NCI-H526 treated with DMSO at 0.1 percent for 48 hours (cell line): ENCODE measurements around the gene PRR14L.
"Not testable (repeated sequence)": the region's sequence is repeated elsewhere in the genome, so short reads cannot be mapped to it uniquely, and the experiment has no call there.

ENCODE experiments used
- DNase-seq: peaks from one replicate; lab custom pipeline; 2025; lab: John Stamatoyannopoulos, UW

Gene PRR14L

DNA sequence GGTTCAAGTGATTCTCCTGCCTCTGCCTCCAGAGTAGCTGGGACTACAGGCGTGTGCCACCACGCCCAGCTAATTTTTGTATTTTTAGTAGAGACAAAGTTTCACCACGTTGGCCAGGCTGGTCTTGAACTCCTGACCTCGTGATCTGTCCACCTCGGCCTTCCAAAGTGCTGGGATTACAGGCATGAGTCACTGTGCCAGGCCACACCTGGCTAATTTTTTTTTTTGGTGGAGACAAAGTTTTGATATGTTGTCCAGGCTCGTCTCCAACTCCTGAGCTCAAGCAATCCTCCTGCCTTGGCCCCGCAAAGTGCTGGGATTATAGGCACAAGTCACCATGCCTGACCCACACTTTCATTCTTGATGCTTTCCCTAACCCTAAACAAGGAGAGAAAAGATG is 9.6 kb downstream of the PRR14L start:
- DNase-seq: not testable (repeated sequence)

DNA sequence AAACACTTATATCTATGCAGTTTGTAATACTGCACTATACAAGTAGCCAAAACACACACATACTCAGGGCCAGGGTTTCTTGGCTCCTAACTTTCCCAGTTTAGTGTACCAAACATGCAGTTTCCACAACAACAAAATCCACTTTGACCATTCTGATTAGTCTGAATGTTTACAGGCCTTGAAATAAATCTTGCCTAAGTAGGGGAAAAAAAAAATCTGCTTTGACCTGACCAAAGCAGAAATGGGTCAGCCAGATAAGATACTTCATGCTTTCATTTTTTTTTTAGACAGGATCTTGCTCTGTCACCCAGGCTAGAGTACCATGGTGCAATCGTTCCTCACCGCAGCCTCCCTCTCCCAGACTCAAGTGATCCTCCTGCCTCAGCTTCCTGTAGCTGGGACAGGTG is 10.1 kb downstream of the PRR14L start:
- no peak for DNase-seq

- no peak for DNase-seq
These were observed 11.4 kb downstream of the PRR14L start for GRCh38 chr22:31738566-31738965.

GRCh38 chr22:31737932-31738331 is 12.0 kb downstream of the PRR14L start:
- DNase-seq: no peak

DNA sequence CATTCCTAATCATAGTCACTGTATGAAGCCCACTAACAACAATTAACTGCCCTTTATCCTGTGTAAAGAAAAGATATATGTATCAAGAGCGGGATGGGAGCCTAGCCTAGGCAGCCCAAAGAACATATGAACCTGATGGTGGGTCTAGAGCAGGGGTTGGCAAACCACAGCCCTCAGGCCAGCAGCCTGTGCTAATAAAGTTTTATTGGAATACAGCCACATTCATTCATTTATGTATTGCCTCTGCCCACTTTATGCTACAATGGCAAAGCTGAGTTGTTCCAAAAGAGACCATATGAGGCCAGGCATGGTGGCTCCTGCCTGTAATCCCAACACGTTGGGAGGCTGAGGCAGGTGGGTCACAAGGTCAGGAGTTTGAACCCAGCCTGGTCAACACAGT is 13.5 kb downstream of the PRR14L start:
- no peak for DNase-seq

- no peak for DNase-seq
These were observed 15.4 kb downstream of the PRR14L start for GRCh38 chr22:31734512-31734911.

GRCh38 chr22:31733580-31734079 is 16.3 kb downstream of the PRR14L start:
- no peak for DNase-seq

DNA sequence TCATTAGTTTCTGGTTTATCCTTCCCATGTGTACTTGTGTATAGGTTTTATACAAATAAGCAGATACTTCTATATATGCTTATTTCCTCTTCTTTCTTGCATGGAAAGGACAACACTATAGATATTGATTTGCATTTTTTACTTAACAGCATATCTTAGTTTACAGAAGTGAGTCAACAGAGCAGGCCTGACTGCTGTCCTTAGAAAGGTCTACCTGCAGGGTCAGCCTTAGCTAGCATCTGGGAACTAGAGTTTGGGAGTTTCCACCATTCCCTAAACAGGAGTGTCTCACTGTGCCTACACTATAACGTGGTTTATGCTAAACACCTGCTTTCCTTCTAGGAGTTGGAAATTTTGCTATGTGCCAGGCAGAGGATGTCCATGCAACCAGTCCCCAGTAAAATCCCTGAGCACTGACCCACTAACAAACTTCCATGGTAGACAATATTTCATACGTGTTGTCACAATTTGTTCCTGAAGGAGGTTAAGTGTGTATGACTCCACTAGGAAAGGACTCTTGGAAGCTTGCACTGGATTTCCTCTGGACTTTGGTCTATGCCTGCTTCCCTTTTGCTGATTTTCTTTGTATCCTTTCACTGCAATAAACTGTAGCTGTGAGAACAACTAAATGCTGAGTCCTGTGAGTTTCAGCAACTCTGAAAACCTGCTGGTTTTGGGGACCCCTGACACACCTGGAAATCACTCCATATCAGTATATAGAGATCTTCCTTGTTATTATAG is 17.7 kb downstream of the PRR14L start:
- DNase-seq: no peak

DNA sequence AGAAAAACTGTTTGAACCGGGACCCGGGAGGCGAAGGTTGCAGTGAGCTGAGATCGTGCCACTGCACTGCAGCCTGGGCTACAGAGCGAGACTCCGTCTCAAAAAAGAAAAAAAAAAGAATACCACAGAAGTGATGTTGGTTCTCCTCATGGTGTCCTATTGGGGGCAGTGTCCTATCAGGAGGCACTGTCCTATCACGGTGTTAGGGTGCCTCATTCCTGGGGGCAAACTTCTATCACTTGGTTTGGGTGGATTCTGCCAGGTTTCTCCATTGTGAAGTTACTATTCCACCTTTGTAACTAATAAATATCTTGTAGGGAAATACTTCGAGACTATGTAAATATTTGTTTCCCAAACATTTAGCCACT is 19.6 kb downstream of the PRR14L start:
- no peak for DNase-seq

DNA sequence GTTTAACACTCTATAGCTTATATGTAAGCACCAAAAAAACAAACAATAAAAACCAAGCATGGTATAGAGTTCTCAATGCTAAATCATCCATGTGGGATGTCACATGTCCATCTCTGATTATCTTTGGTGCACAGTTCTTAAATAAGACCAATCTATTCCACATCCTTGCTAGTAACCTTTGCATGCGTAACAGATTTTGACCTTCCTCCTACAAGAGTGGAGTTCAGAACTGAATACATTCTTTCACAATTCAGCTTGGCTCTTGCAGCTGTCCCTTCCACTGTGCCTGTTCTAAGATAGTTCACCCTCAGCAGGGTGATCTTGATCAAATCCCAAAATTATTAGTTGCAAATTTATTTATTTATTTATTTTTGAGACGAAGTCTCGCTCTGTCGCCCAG is 21.1 kb downstream of the PRR14L start:
- no peak for DNase-seq

DNA sequence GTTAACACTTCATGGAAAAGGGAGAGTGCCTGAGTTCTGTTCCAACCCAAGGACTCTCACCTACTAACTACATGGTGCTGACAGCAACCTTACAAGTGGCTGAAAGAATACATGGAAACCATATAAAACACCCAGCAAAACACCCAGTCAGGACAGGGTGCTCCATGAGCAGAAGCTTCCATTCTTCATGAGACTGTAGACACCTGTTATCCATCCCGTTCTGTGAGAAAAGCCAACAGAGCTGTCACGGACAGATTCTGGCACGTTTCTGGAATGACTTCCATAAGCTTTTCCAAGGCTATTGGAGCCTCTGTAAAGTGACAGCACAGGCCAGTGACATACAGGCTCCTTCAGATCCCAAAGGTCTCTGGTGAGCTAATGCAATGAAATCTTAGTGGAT is 23.2 kb downstream of the PRR14L start:
- DNase-seq: no peak

- no peak for DNase-seq
These were observed 26.2 kb downstream of the PRR14L start for GRCh38 chr22:31723723-31724122.

- DNase-seq: no peak
These were observed 30.0 kb downstream of the PRR14L start for GRCh38 chr22:31719850-31720471.

- no peak for DNase-seq
These were observed 34.7 kb downstream of the PRR14L start for GRCh38 chr22:31715147-31715778.

- DNase-seq: not testable (repeated sequence)
These were observed 38.7 kb downstream of the PRR14L start for GRCh38 chr22:31711226-31711625.

DNA sequence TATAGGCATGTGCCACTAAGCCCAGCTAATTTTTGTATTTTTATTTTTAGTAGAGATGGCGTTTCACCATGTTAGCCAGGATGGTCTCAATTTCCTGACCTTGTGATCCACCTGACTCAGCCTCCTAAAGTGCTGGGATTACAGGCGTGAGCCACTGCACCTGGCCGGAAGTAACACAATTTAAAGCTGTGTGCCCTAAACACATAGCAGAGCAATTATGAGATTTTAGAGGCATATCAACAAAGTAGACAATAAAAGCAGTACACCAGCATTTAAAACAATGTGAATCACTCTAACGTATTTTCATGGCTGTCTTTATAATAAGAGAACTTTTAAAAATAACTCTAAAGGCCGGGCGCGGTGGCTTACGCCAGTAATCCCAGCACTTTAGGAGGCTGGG is 42.4 kb downstream of the PRR14L start:
- DNase-seq: no peak

DNA sequence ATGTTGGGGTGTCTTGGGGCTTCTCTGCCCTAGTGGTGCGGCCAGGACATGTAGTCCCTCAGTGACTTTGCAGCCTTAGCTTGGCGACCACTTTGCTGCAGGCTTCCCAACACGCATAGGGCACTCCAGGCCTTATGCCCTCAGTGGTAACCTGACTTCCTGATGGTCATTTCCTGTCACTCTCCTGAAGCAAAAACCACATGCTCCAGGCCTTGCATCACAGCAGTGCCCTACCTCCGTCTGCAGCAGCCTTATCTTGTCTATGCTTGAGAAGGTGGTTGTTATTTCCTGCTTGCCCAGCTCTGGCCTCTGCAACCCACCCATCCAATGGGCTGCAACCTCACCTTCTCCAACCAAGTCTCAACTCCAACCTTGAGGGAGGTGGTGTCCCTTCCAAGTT is 54.5 kb downstream of the PRR14L start:
- DNase-seq: no peak

DNA sequence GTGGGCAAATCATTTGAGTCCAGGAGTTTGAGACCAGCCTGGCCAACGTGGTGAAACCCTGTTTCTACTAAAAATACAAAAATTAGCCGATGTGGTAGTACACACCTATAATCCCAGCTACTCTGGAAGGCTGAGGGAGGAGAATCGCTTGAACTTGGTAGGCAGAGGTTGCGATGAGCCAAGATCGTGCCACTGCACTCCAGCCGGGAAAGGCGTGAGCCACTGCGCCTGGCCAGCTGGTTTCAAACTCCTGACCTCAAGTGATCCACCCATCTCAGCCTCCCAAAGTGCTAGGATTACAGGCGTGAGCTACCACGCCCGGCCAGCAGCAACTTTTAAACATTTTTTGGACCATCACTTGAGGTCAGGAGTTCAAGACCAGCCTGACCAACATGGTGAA is 55.9 kb downstream of the PRR14L start:
- DNase-seq: not testable (repeated sequence)

DNA sequence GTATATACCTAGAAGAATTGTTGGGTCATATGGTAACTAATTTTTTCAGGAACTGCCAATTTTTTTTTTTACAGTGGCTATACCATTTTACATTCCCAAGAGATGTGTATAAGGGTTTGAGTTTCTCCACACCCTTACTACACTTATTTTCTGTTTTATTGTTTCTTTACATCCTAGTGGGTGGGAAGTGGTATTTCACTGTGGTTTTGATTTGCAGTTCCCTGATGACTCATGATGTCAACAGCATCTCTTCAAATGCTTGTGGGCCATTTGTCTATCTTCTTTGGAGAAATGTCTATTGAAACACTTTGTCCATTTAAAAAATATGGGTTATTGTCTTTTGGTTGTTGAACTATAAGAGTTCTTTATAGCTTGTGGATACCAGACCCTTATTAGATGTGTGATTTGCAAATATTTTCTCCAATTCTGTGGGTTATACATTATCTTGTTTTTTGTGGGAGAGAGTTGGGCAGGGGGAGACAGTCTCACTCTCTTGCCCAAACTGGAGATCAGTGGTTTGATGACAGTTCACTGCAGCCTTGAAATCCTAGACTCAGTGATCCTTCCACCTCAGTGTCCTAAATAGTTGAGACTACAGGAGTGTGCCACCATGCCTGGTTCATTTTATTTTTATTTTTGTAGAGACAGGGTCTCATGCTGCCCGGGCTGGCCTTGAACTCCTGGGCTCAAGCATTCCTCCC is 57.6 kb downstream of the PRR14L start:
- DNase-seq: no peak

- no peak for DNase-seq
These were observed 58.5 kb downstream of the PRR14L start for GRCh38 chr22:31691408-31691807.

GRCh38 chr22:31683181-31684105 is 66.5 kb downstream of the PRR14L start:
- no peak for DNase-seq

DNA sequence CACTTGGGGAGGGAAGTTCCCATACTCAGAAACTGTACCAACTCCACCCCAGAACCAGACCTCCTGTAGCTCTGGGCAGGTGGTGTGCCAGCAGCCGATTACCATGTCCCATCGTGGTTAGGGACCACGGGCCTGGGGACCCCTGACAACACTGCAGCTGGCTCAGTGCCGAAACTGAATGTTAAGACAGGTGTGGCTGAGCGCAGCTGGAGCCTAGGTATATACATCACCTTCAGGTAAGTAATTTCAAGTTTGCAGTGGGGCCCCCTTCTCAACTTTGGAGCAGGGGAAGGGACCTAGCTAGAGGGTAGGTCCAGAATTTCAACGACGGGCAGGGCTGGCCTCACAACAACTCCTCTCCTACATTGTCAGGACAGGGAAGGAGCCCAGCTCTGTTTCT is 67.2 kb downstream of the PRR14L start:
- no peak for DNase-seq
